Suprapubic skin (tissue), 3 donors: ENCODE results near the gene SLC38A10.

Source experiments
- EP300 ChIP-seq: sonication (generic); formaldehyde crosslinking; IDR thresholded peaks from one replicate; pipeline ENCODE4 v1.6.1; 2017; ENCODE audit warnings: antibody characterized with exemption
- POLR2A ChIP-seq, 2 donors: fragments of 450-650 bp; IDR thresholded peaks; one replicate each; pipeline ENCODE4 v1.6.1; 2017; ENCODE audit warnings: antibody characterized with exemption in 2 of 2, mild to moderate bottlenecking in 2 of 2, moderate library complexity in 2 of 2
- TF ChIP-seq, protein P1 (sequence below), 2 donors: fragments of 200-600 bp in 1 of 2; fragments of 450-650 bp in 1 of 2; sonication (generic) in 1 of 2; IDR thresholded peaks; one replicate each; pipeline ENCODE4 v1.5.1; 2016 to 2019; ENCODE audit warnings: antibody characterized with exemption in 2 of 2, mild to moderate bottlenecking in 1 of 2, moderate library complexity in 1 of 2

GRCh38 chr17:81229666-81229920, 65.5 kb downstream of the SLC38A10 start:
- TF ChIP-seq, protein P1, sequence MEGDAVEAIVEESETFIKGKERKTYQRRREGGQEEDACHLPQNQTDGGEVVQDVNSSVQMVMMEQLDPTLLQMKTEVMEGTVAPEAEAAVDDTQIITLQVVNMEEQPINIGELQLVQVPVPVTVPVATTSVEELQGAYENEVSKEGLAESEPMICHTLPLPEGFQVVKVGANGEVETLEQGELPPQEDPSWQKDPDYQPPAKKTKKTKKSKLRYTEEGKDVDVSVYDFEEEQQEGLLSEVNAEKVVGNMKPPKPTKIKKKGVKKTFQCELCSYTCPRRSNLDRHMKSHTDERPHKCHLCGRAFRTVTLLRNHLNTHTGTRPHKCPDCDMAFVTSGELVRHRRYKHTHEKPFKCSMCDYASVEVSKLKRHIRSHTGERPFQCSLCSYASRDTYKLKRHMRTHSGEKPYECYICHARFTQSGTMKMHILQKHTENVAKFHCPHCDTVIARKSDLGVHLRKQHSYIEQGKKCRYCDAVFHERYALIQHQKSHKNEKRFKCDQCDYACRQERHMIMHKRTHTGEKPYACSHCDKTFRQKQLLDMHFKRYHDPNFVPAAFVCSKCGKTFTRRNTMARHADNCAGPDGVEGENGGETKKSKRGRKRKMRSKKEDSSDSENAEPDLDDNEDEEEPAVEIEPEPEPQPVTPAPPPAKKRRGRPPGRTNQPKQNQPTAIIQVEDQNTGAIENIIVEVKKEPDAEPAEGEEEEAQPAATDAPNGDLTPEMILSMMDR (IDR thresholded peaks at IDR 0.05), result no peak
- TF ChIP-seq EP300 (no peak), POLR2A (IDR thresholded peaks at IDR 0.05) (no peak)
